ENCODE data around the gene FSIP1.

The FSIP1 gene

DNA sequence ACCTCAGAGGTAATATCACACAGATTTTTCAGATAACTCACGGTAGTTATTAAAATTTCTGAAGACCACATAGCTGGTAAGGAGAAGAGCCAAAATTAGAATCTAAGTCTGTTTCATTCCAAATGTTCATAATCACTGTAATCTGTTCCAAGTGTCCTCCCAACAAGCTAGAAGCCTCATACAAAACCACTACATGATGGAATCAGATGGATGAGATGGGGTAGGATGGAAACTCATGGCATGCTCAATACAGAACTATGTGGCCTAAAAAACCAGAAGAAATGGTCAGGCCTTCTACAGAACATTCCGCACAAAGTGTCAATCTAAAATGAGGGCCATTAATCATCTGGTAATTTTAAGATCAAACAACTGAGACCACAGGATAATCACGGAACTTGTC, 110.0 kb downstream of the FSIP1 start:
- DNase-seq, result no peak
- H3K4me1 Mint-ChIP-seq (ENCODE audit: low read depth), result no peaks in the 10 kb centered on the region

DNA sequence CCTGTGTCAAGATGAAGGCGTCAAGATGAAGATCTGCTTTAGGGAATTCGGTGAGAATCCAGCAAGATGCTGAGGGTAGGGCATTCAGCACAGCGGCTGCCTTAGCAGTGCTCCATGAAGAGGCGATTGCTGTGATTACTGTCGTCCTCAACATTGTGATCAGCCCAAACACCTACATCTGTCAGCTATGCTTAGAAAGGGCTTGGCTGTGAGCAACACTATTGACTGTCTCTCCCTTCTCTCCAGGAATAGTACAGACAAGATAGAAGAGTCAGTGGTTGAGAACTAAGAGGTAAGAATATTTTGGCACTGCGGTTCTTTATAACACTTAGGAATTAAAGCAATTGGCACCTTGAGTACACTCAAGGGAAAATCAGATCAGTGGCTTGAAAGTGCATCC, 110.5 kb downstream of the FSIP1 start:
- H3K27ac Mint-ChIP-seq, result no peak overlapping the region
- no peak for DNase-seq
- no peaks in the 10 kb centered on the region for H3K9me3 Mint-ChIP-seq
- no peaks in the 10 kb centered on the region for H3K27me3 Mint-ChIP-seq
- H3K4me1 Mint-ChIP-seq (ENCODE audit: low read depth), result no peaks in the 10 kb centered on the region
- no peak overlapping the region for H3K4me3 Mint-ChIP-seq
- no peaks in the 10 kb centered on the region for H3K36me3 Mint-ChIP-seq (ENCODE audit: low read depth)

More for the DNA sequence above, 110.0 kb downstream of the FSIP1 start:
- no peaks in the 10 kb centered on the region for H3K9me3 Mint-ChIP-seq
- H3K27me3 Mint-ChIP-seq, result no peaks in the 10 kb centered on the region
- H3K27ac Mint-ChIP-seq, result no peak overlapping the region
- H3K36me3 Mint-ChIP-seq (ENCODE audit: low read depth), result no peaks in the 10 kb centered on the region
- H3K4me3 Mint-ChIP-seq, result no peak overlapping the region

DNA sequence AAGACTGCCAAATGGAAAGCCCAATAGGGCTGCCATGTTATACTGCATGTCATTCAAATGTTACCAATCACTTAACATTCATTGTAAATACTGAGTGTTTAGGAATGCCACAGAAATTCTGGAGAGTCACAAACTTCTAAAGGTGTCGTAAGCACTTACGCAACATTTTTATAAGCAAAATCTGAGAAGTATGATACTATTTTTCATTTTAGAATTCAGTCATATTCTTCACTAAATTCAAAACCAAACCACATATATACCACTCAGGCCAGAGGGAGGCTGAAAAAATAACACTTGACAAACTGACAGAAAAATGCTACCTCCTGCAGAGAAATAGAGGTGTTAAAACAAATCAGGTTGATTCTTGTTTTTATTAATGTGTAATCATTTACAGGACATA, 112.0 kb downstream of the FSIP1 start:
- Mint-ChIP-seq H3K27ac (no peak overlapping the region), H3K36me3 (ENCODE audit: low read depth) (no peaks in the 10 kb centered on the region), H3K27me3 (no peaks in the 10 kb centered on the region), H3K9me3 (no peaks in the 10 kb centered on the region), H3K4me1 (ENCODE audit: low read depth) (peaks cover 1% of the 10 kb centered on the region), H3K4me3 (no peak overlapping the region)
- no peak for DNase-seq

DNA sequence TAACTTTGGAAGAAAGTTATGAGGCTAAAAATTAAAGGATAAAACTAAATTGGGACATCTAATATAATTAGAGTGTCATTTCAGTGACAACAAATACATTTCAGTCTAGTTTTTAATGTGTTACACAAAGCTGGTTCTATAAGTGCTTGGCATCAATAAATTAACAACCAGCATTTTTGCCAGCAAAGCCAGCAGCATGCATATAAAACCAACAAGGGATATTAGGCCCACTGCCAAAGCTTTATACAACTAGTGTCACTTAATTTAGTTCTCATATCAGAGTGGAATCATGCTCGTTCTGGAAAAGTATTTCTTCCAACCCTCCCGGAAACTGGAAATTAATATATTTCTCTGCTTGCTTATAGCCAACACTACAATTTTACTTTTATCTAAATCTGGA, 113.0 kb downstream of the FSIP1 start:
- no peak for DNase-seq
- peaks cover 1% of the 10 kb centered on the region for H3K4me1 Mint-ChIP-seq (ENCODE audit: low read depth)
- no peak overlapping the region for H3K27ac Mint-ChIP-seq
- H3K4me3 Mint-ChIP-seq, result no peak overlapping the region
- H3K36me3 Mint-ChIP-seq (ENCODE audit: low read depth), result no peaks in the 10 kb centered on the region
- H3K9me3 Mint-ChIP-seq, result no peaks in the 10 kb centered on the region
- H3K27me3 Mint-ChIP-seq, result no peaks in the 10 kb centered on the region

DNA sequence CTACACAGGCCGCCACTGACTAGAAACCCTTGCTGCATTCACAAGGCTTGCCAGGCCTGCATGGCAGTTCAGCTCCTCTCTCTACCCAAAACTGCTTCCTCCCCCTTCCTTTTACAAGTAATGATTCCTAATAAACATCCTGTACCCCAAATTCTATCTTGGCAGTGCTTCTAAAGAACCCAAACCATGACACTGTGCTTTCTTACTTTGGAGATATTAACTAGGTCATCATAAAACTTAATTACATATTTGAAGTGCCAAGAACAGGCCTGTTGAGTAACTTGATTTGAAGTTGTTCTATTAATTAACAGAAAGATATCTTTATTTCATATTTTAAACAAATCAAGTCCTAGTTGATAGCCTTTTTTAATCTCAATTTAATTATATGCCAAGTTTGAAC, 113.4 kb downstream of the FSIP1 start:
- H3K9me3 Mint-ChIP-seq, result no peaks in the 10 kb centered on the region
- H3K27ac Mint-ChIP-seq, result no peak overlapping the region

DNA sequence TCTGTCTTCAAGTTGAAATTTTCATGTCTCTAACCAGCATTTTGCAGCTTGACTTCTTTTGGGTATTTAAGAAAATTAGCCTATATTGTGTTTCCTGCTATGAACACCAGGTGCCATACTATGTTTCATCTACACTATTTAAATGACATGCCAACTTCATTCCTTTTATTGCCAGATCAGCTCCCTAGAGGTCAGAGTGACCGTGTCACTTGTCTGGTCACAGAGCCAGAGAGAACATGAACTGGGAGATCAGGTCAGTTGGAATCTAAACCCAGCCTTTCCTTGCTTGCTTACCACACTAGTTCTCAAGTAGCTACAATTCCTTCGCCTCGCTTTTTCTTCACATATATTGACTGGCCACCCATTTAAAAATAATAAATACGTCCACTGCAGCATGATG, 114.2 kb downstream of the FSIP1 start:
- H3K4me1 Mint-ChIP-seq (ENCODE audit: low read depth), result peaks cover 1% of the 10 kb centered on the region

More for the DNA sequence above, 113.4 kb downstream of the FSIP1 start:
- Mint-ChIP-seq H3K36me3 (ENCODE audit: low read depth) (no peaks in the 10 kb centered on the region), H3K27me3 (peaks cover 2% of the 10 kb centered on the region), H3K4me3 (no peak overlapping the region), H3K4me1 (ENCODE audit: low read depth) (peaks cover 1% of the 10 kb centered on the region)
- no peak for DNase-seq

DNA sequence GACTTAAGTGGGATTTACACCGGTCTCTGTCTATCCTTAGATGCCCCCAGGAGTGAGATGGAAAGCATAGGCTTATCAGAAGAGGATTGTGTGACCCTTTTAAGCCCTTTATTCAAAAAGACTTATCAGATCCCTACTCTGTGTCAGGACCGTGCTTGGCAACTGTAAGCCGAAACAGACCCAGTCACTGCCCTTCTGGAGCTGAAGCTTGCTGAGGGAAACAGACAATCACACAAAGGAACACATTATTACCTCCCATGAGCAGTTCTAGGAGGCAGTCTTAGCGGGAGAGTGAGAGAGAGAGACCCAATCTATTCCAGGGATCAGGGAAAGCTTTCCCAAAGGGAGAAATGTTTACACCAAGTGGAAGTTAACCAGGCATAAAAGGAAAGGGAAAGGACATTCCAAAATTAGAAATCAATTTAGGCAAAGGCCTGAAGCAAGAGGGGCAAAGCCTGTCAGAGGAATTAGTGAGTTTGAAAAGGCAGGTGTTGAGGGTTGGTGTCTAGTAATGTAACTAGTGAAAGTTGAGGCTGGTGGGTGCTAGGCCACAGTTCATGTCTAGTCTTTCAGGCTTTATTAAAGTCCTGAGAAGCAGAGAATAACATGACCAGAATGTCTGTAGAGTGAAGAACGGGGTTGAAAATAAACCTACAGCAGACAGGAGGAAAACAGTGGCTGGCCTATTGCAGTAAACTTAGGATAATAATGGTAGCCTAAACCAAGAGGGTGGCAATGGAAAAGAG, 115.1 kb downstream of the FSIP1 start:
- no peaks in the 10 kb centered on the region for H3K36me3 Mint-ChIP-seq (ENCODE audit: low read depth)
- H3K9me3 Mint-ChIP-seq, result no peaks in the 10 kb centered on the region
- no peak for DNase-seq
- H3K4me1 Mint-ChIP-seq (ENCODE audit: low read depth), result peaks cover 1% of the 10 kb centered on the region
- no peak overlapping the region for H3K4me3 Mint-ChIP-seq
- H3K27ac Mint-ChIP-seq, result no peak overlapping the region
- H3K27me3 Mint-ChIP-seq, result peaks cover 2% of the 10 kb centered on the region

More for the DNA sequence above, 114.2 kb downstream of the FSIP1 start:
- H3K27ac Mint-ChIP-seq, result no peak overlapping the region
- H3K4me3 Mint-ChIP-seq, result no peak overlapping the region
- H3K27me3 Mint-ChIP-seq, result peaks cover 2% of the 10 kb centered on the region
- H3K36me3 Mint-ChIP-seq (ENCODE audit: low read depth), result no peaks in the 10 kb centered on the region
- H3K9me3 Mint-ChIP-seq, result no peaks in the 10 kb centered on the region
- DNase-seq, result no peak

DNA sequence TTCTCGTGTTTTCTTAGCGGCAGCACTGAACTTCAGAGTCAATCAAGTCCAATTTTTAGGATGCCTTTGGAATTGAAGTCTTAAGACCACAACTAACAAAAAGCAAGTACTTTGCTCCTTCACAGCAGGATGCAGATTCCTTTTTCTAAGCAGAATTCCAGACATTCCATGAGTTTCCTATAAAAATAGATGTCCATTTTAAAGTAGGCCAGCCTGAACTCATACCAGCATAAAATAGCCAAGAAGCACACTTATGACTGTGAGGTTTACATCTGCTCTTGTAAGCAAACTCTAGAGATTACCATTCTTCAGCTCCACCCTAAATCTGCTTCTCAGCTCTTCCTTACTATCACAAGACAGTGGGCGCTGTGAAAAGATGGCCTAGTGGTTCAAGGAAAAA, 116.0 kb downstream of the FSIP1 start:
- Mint-ChIP-seq H3K27me3 (peaks cover 2% of the 10 kb centered on the region), H3K9me3 (no peaks in the 10 kb centered on the region), H3K4me3 (no peak overlapping the region), H3K27ac (no peak overlapping the region), H3K36me3 (ENCODE audit: low read depth) (no peaks in the 10 kb centered on the region), H3K4me1 (ENCODE audit: low read depth) (peaks cover 1% of the 10 kb centered on the region)
- DNase-seq, result no peak

DNA sequence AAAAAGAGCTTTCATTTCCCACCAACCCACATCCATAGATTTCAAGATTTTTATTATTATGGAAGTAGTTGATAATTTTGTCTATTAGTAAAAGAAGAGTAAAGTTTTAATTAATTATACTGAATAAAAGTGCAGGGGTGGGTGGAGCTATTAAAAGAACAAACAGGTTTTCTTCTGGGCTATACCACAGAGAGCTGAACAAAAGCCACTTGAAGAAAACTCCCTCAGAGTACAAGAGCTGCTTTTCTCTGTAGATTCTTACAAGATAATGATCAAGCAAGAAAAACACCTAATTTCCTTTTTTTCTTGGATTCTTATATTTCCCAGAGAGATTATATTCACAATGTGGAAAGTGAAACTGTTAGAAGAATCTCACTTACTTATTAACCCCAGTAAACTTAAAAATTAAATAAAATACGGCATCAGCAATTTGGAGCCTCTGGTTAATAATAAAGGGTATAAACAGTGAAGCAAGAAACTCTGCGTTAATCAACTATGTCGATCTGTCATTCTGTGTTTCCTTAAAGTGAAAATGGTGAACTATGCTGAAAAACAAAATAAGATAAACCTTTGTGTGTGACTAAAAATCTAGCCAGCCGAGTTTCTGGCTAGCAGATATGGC, 116.9 kb downstream of the FSIP1 start:
- no peaks in the 10 kb centered on the region for H3K36me3 Mint-ChIP-seq (ENCODE audit: low read depth)
- H3K4me1 Mint-ChIP-seq (ENCODE audit: low read depth), result peaks cover 1% of the 10 kb centered on the region
- H3K9me3 Mint-ChIP-seq, result no peaks in the 10 kb centered on the region
- H3K4me3 Mint-ChIP-seq, result no peak overlapping the region
- no peak overlapping the region for H3K27ac Mint-ChIP-seq
- no peak for DNase-seq
- H3K27me3 Mint-ChIP-seq, result peaks cover 2% of the 10 kb centered on the region

DNA sequence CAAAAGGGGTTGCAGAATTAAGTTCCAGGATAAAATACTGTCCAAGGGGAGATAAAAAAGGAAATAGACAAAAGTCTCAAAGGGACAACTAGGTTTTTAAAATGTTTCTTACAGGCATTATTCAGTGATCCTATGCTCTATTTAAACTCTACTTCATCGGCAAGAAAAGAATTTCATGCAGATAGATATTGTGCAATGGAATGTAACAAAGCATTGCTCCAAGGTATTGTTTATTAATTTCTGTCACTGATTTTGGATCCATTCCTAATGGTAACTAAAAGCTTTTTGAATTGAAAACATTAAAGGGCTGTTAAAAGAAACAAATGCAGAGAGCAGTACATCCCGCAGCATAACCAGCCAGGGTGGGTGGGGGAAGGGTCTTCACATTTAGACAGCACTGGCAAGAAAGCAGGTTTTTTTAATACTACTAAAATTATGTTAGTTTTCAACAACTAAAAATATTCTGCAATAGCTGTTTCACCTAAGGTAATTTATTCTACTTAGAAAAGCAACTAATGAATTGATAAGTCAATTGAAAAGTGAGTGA, 118.9 kb downstream of the FSIP1 start:
- no peak overlapping the region for H3K27ac Mint-ChIP-seq
- H3K9me3 Mint-ChIP-seq, result no peaks in the 10 kb centered on the region
- no peaks in the 10 kb centered on the region for H3K36me3 Mint-ChIP-seq (ENCODE audit: low read depth)

DNA sequence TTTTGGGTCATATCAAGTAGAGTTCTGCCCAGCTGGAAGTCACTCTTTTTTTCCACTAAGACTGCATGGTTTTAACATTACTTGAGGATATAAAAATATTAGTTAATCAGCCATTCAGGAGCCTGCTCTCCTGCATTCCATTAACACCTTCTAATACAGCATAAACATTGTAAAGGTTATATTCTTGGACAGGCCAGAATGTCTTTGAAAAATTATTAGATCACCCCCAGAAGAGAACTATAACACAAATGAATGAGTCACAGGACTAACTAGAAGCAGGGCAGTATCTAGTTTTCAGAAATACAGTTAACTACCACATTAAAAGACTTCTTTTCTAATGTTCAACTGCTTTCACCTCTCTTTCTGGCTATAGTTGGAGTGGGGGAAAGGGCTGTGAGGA, 120.9 kb downstream of the FSIP1 start:
- Mint-ChIP-seq H3K27ac (no peak overlapping the region), H3K4me1 (ENCODE audit: low read depth) (peaks cover 1% of the 10 kb centered on the region), H3K27me3 (peaks cover 7% of the 10 kb centered on the region), H3K9me3 (no peaks in the 10 kb centered on the region), H3K4me3 (no peak overlapping the region), H3K36me3 (ENCODE audit: low read depth) (no peaks in the 10 kb centered on the region)
- DNase-seq, result no peak

More for the DNA sequence above, 118.9 kb downstream of the FSIP1 start:
- H3K27me3 Mint-ChIP-seq, result peaks cover 4% of the 10 kb centered on the region
- peaks cover 1% of the 10 kb centered on the region for H3K4me1 Mint-ChIP-seq (ENCODE audit: low read depth)
- no peak overlapping the region for H3K4me3 Mint-ChIP-seq
- no peak for DNase-seq

DNA sequence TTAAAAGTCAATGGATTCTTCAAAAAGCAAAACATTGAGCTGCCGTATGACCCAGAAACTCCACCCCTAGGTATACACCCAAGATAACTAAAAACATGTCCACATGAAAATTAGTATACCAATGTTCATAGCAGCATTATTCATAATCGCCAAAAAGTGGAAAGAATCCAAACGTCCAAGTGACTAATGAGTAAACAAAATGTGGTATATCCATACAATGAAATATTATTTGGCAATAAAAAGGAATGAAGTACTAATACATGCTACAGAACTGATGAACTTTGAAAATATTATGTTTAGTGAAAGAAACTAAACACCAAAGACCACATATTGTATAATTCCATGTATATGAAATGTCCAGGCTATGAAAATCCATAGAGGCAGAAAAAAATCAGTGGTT, 123.9 kb downstream of the FSIP1 start:
- no peaks in the 10 kb centered on the region for H3K4me1 Mint-ChIP-seq (ENCODE audit: low read depth)
- no peak overlapping the region for H3K27ac Mint-ChIP-seq
- no peak for DNase-seq
- H3K4me3 Mint-ChIP-seq, result no peak overlapping the region
- H3K36me3 Mint-ChIP-seq (ENCODE audit: low read depth), result no peaks in the 10 kb centered on the region
- peaks cover 8% of the 10 kb centered on the region for H3K27me3 Mint-ChIP-seq
- no peaks in the 10 kb centered on the region for H3K9me3 Mint-ChIP-seq

DNA sequence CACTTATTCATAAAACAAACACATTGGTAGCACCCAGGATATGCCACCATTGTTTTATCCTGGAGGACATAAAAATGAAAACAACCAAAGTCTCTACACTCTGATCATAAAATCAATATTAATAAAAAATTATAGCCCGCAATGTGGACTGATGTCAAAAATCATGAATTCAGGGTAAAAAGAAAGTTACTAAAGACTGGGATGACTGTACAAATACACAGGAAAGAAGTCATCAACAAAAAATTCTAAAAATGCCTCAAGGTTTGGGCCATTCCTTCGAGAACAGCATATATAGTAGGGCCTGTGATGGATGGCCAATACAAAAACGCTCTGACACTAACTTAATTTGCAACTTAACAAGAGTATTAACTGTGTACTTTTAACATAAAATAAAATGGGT, 125.0 kb downstream of the FSIP1 start:
- Mint-ChIP-seq H3K36me3 (ENCODE audit: low read depth) (no peaks in the 10 kb centered on the region), H3K4me1 (ENCODE audit: low read depth) (no peaks in the 10 kb centered on the region), H3K4me3 (no peak overlapping the region), H3K9me3 (no peaks in the 10 kb centered on the region), H3K27me3 (peaks cover 8% of the 10 kb centered on the region), H3K27ac (no peak overlapping the region)
- DNase-seq, result no peak

DNA sequence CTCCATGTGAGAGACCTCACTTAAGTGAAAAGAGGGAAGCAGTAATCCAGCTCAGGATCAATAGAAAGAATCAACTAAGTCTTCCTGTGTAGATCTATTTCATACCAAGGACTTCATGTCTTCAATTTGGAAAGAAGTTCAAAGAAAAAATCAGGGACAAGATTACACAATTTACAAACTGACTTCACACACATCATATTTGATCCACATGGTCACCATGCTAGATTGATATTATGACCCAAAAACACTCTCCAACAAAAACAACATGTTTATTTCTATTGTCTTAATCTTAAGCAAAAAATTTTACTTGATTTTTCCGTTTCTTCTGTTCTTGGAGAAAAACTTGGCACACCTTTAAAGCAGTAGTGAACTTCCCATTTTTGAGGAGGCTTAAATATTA, 125.5 kb downstream of the FSIP1 start:
- H3K27me3 Mint-ChIP-seq, result peaks cover 8% of the 10 kb centered on the region
- no peak overlapping the region for H3K27ac Mint-ChIP-seq
- H3K36me3 Mint-ChIP-seq (ENCODE audit: low read depth), result no peaks in the 10 kb centered on the region
- no peaks in the 10 kb centered on the region for H3K9me3 Mint-ChIP-seq
- no peaks in the 10 kb centered on the region for H3K4me1 Mint-ChIP-seq (ENCODE audit: low read depth)
- DNase-seq, result no peak
- no peak overlapping the region for H3K4me3 Mint-ChIP-seq

DNA sequence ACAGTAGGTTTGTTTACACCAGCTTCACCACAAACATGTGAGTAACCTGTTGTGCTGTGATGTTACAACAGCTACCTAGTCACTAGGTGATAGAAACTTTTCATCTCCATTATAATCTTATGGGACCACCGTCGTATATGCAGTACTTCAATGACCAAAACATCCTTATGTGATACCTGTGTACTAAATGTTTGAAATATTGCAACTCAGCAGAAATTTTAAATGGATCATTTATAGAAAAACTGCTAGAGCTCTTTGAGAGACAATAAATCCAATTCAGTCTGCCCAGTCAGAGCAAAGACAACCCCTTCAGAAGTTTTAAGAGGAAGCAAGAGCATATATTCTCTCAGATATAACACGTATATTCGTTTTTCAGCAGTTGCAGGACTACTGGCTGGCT, 128.3 kb downstream of the FSIP1 start:
- Mint-ChIP-seq H3K4me3 (no peak overlapping the region), H3K27me3 (peaks cover 8% of the 10 kb centered on the region), H3K4me1 (ENCODE audit: low read depth) (no peaks in the 10 kb centered on the region), H3K9me3 (no peaks in the 10 kb centered on the region), H3K36me3 (ENCODE audit: low read depth) (no peaks in the 10 kb centered on the region), H3K27ac (no peak overlapping the region)
- DNase-seq, result no peak
